AG04449 (cell line): ENCODE results near the gene DHX35.

Experiments used
- CTCF ChIA-PET: fragments of 350-600 bp; formaldehyde crosslinking; extraction: SDS; loops from one replicate; lab custom pipeline; 2021; ENCODE audit warnings: antibody characterized with exemption; lab: Yijun Ruan, JAX
- POLR2A ChIA-PET: fragments of 400-600, 350-600 bp; formaldehyde crosslinking; extraction: SDS; loops from one replicate; lab custom pipeline; 2020; ENCODE audit warnings: antibody characterized with exemption, inconsistent platforms; lab: Yijun Ruan, JAX
- DNase-seq: peaks from one replicate; pipeline ENCODE4 v3.0.0-alpha.2; 2010; ENCODE audit warnings: low read depth, low spot score
- H3K4me3 ChIP-seq: 2 replicates; pipeline ENCODE4 v1.5.1; 2011; ENCODE audit warnings: low read depth, mild to moderate bottlenecking, control low read depth, low read length
- CTCF ChIP-seq: IDR thresholded peaks from one replicate; pipeline ENCODE4 v1.5.1; 2011; ENCODE audit warnings: mild to moderate bottlenecking, moderate library complexity, low read length, control low read depth, inconsistent platforms; ENCODE audit not compliant: insufficient read depth; ENCODE audit errors: missing control alignments

The DHX35 gene

GRCh38 chr20:39067526-39068216, 105.5 kb downstream of the DHX35 start:
- DNase-seq, result no peak
- H3K4me3 ChIP-seq, result no peak overlapping the region
- CTCF ChIA-PET, result interaction anchor here (10.8 to 29.8 kb wide), 2 partner anchors 14 to 15 kb away, joined by 97 to 683 read pairs; no protein-coding TSS in a partner anchor
- TF ChIP-seq CTCF, result no peak
- POLR2A ChIA-PET, result no interaction called here

- H3K4me3 ChIP-seq, result no peak overlapping the region
- CTCF ChIA-PET, result interaction anchor here (1.9 to 29.8 kb wide), 3 partner anchors 9 to 18 kb away, joined by 7 to 683 read pairs (median 97); no protein-coding TSS in a partner anchor
- TF ChIP-seq CTCF, result no peak
- DNase-seq, result no peak
- POLR2A ChIA-PET, result no interaction called here
Measured at GRCh38 chr20:39069976-39070375, 107.8 kb downstream of the DHX35 start.

- TF ChIP-seq CTCF, result no peak
- CTCF ChIA-PET, result interaction anchor here (1.9 to 29.8 kb wide), 3 partner anchors 9 to 18 kb away, joined by 7 to 683 read pairs (median 97); no protein-coding TSS in a partner anchor
- H3K4me3 ChIP-seq, result no peak overlapping the region
- peak; percentile 33 for DNase-seq
- POLR2A ChIA-PET, result interaction anchor here (0.6 kb wide), 1 partner anchor 939 kb away, joined by 3 read pairs; no protein-coding TSS in a partner anchor
Measured at GRCh38 chr20:39070484-39071231, 108.5 kb downstream of the DHX35 start.

GRCh38 chr20:39072132-39072531, 110.0 kb downstream of the DHX35 start:
- ChIA-PET CTCF (interaction anchor here (10.8 to 29.8 kb wide), 2 partner anchors 10 to 20 kb away, joined by 97 to 683 read pairs; no protein-coding TSS in a partner anchor), POLR2A (no interaction called here)
- DNase-seq, result no peak
- TF ChIP-seq CTCF, result no peak
- H3K4me3 ChIP-seq, result no peak overlapping the region

GRCh38 chr20:39072653-39073052, 110.5 kb downstream of the DHX35 start:
- no peak for DNase-seq
- ChIA-PET POLR2A (no interaction called here), CTCF (interaction anchor here (10.8 to 29.8 kb wide), 2 partner anchors 9 to 20 kb away, joined by 97 to 683 read pairs; no protein-coding TSS in a partner anchor)
- no peak overlapping the region for H3K4me3 ChIP-seq
- TF ChIP-seq CTCF, result no peak

- ChIA-PET CTCF (interaction anchor here (1.2 to 29.8 kb wide), 2 partner anchors 16 to 24 kb away, joined by 4 to 683 read pairs; no protein-coding TSS in a partner anchor), POLR2A (no interaction called here)
- no peak for TF ChIP-seq CTCF
- DNase-seq, result no peak
- no peak overlapping the region for H3K4me3 ChIP-seq
Measured at GRCh38 chr20:39075731-39076130, 113.6 kb downstream of the DHX35 start.
